Measurements from ENCODE around the gene HRK. TPM values are rescaled to one million over a fixed set of nuclear protein-coding genes. Genes with fewer than 3 reads are reported as not detected.

Gene HRK
- total RNA-seq, 6 experiments from 2014 or later = not detected

- Mint-ChIP-seq H3K27ac (no peak overlapping the region), H3K9me3 (no peaks in the 10 kb centered on the region), H3K27me3 (ENCODE audit: insufficient read depth) (peaks cover 32% of the 10 kb centered on the region), H3K4me1 (ENCODE audit: low read depth) (peaks cover 13% of the 10 kb centered on the region), H3K4me3 (no peak overlapping the region), H3K36me3 (ENCODE audit: low read depth) (no peaks in the 10 kb centered on the region)
- no peak for TF ChIP-seq CTCF (IDR thresholded peaks at IDR 0.05)
- DNase-seq = no peak
Measured at GRCh38 chr12:116855744-116856470, 25.3 kb downstream of the HRK start.

- H3K4me3 Mint-ChIP-seq = no peak overlapping the region
- TF ChIP-seq CTCF (IDR thresholded peaks at IDR 0.05) = no peak
- H3K36me3 Mint-ChIP-seq (ENCODE audit: low read depth) = no peaks in the 10 kb centered on the region
- no peaks in the 10 kb centered on the region for H3K4me1 Mint-ChIP-seq (ENCODE audit: low read depth)
- no peak for DNase-seq
- H3K27ac Mint-ChIP-seq = no peak overlapping the region
- no peaks in the 10 kb centered on the region for H3K9me3 Mint-ChIP-seq
- peaks cover 24% of the 10 kb centered on the region for H3K27me3 Mint-ChIP-seq (ENCODE audit: insufficient read depth)
Measured at GRCh38 chr12:116853507-116853906, 27.7 kb downstream of the HRK start.

- Mint-ChIP-seq H3K27me3 (ENCODE audit: insufficient read depth) (peaks cover 19% of the 10 kb centered on the region), H3K27ac (no peak overlapping the region), H3K9me3 (no peaks in the 10 kb centered on the region), H3K36me3 (ENCODE audit: low read depth) (no peaks in the 10 kb centered on the region), H3K4me3 (no peak overlapping the region), H3K4me1 (ENCODE audit: low read depth) (no peaks in the 10 kb centered on the region)
- TF ChIP-seq CTCF (IDR thresholded peaks at IDR 0.05) = no peak
- no peak for DNase-seq
Measured at GRCh38 chr12:116852303-116852702, 28.9 kb downstream of the HRK start.

- H3K27ac Mint-ChIP-seq = no peak overlapping the region
- H3K4me3 Mint-ChIP-seq = no peak overlapping the region
- no peaks in the 10 kb centered on the region for H3K36me3 Mint-ChIP-seq (ENCODE audit: low read depth)
- no peak for TF ChIP-seq CTCF (IDR thresholded peaks at IDR 0.05)
- no peak for DNase-seq
- no peaks in the 10 kb centered on the region for H3K9me3 Mint-ChIP-seq
- peaks cover 9% of the 10 kb centered on the region for H3K27me3 Mint-ChIP-seq (ENCODE audit: insufficient read depth)
- no peaks in the 10 kb centered on the region for H3K4me1 Mint-ChIP-seq (ENCODE audit: low read depth)
Measured at GRCh38 chr12:116849216-116849615, 32.0 kb downstream of the HRK start.

GRCh38 chr12:116843085-116843484 is 38.2 kb downstream of the HRK start:
- no peak for TF ChIP-seq CTCF (IDR thresholded peaks at IDR 0.05)
- no peak for DNase-seq
- Mint-ChIP-seq H3K36me3 (ENCODE audit: low read depth) (no peaks in the 10 kb centered on the region), H3K4me3 (no peak overlapping the region), H3K27ac (no peak overlapping the region), H3K9me3 (no peaks in the 10 kb centered on the region), H3K27me3 (ENCODE audit: insufficient read depth) (peaks cover 2% of the 10 kb centered on the region), H3K4me1 (ENCODE audit: low read depth) (no peaks in the 10 kb centered on the region)

Data from HFFc6 (cell line).